ENCODE measurements around the gene RXRA.

DNA sequence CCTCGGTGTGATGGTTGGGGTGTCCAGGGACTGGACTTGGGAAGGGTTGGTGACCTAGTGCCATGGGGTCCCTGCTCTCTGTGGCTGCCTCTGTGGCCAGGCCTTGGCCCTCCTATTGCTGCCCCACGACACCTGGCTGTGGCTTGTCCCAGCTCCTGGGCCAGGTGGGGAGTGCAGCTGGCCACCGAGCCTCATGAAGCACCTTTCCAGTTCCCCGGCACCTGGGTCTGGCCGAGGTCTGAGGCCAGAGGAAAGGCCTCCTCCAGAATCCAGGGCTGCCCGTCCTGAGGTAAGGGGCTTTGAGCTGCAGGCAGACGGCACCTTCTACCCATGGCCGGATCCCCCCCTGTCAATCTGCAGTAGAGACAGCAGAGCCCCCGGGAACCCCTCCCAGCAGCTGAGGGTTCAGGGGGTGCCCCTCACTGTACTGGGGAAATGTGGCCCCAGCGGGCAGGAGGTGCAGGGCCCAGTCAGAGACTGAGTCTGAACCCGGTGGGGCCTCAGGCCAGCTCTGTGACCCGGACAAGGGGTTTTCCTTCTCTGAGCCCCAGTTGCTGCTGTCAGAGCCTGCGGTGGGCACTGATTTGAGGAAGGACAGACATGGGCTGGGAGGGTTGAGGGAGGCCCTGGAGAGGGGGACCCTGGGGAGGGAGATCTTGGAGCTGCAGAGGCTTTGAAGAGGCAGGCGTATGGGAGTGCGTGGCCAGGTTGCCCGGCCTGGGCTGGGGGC lies 54.5 kb downstream of the RXRA start:
- TF ChIP-seq, protein P1, sequence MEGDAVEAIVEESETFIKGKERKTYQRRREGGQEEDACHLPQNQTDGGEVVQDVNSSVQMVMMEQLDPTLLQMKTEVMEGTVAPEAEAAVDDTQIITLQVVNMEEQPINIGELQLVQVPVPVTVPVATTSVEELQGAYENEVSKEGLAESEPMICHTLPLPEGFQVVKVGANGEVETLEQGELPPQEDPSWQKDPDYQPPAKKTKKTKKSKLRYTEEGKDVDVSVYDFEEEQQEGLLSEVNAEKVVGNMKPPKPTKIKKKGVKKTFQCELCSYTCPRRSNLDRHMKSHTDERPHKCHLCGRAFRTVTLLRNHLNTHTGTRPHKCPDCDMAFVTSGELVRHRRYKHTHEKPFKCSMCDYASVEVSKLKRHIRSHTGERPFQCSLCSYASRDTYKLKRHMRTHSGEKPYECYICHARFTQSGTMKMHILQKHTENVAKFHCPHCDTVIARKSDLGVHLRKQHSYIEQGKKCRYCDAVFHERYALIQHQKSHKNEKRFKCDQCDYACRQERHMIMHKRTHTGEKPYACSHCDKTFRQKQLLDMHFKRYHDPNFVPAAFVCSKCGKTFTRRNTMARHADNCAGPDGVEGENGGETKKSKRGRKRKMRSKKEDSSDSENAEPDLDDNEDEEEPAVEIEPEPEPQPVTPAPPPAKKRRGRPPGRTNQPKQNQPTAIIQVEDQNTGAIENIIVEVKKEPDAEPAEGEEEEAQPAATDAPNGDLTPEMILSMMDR (IDR thresholded peaks at IDR 0.05) = no peak
- TF ChIP-seq EP300 (IDR thresholded peaks at IDR 0.05) (no peak), POLR2A (IDR thresholded peaks at IDR 0.05) (no peak)
